Stomach (tissue), 4 donors: ENCODE data around the gene ERMARD.

ENCODE experiments used
- CTCF ChIP-seq, 7 experiments: fragments of 450-650 bp in 4 of 7; fragments of 200-600 bp in 3 of 7; sonication (generic) in 3 of 7; IDR thresholded peaks; one replicate each; pipeline ENCODE4 v1.5.1; 2016 to 2019; ENCODE audit warnings: antibody characterized with exemption in 7 of 7, control low read depth in 2 of 7, mild to moderate bottlenecking in 1 of 7
- POLR2A ChIP-seq, 4 donors: fragments of 450-650 bp; IDR thresholded peaks; one replicate each; pipeline ENCODE4 v1.6.1; 2016; ENCODE audit warnings: antibody characterized with exemption in 4 of 4, control low read depth in 2 of 4, mild to moderate bottlenecking in 1 of 4, moderate library complexity in 1 of 4

GRCh38 chr6:169714178-169714577 lies 37.2 kb upstream of the ERMARD start:
- TF ChIP-seq CTCF (IDR thresholded peaks at IDR 0.05) (no peak), POLR2A (IDR thresholded peaks at IDR 0.05) (no peak)
